ENCODE data around the gene CATSPERB.
"Not testable (repeated sequence)": the region's sequence is repeated elsewhere in the genome, so short reads cannot be mapped to it uniquely, and the experiment has no call there.

The CATSPERB gene

GRCh38 chr14:91732859-91733477 lies 1.1 kb upstream of the CATSPERB start:
- DNase-seq, result no peak

DNA sequence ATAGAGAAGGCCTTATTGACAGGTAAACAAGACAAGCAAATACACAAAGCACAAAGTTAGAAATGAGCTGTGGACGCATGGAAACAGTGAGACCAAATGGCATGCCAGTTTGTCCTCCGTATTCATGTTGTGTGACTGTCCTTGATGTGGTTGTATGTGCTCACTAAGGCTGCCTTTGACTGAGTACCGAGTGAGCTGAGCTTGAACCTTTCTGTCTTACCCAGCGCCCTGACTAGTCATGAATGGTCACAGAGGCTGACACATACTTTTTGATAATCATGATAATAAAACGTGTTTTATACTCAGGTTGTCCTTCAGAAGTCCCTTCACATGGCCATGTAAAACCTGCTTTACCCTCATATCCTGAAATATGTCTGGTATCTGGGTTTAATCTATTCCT lies 553 bp upstream of the CATSPERB start:
- DNase-seq, result no peak

DNA sequence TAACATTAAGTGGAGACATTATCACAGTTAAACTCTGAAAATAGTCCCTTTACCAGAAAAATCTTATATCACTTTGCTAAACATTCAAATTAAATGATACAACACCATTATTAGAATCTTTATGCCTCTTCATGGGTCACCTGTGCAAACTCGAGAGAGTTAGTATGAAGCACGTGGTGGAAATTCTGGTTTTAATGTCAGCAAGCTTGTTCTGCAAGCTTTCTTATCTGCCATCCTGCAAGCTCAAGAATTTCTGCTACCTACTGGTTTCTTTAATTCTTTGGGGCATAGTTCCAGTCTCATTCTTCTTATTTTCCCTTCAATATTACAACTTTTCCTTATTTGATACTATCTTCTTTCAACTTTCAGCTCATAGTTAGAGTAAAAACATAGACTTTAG lies 868 bp downstream of the CATSPERB start:
- DNase-seq, result no peak

DNA sequence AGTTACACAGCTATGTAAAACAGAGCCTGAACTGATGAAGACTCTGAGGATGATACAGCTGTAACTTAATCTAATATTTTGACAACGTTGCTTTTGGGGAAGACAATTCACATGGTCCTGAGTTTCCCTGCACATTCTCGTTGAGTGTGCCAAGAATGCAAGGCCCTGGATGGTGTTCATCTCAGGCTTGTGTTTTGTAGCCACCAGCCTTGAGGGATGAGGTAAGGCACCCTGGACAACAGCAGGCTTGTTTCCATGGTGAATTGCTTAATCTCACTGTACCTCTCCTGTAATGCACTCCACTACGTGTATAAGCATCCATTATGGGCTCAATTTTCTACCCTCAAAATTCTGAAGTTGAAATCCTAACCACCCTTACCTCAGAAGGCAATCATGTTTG lies 2.1 kb downstream of the CATSPERB start:
- no peak for DNase-seq

DNA sequence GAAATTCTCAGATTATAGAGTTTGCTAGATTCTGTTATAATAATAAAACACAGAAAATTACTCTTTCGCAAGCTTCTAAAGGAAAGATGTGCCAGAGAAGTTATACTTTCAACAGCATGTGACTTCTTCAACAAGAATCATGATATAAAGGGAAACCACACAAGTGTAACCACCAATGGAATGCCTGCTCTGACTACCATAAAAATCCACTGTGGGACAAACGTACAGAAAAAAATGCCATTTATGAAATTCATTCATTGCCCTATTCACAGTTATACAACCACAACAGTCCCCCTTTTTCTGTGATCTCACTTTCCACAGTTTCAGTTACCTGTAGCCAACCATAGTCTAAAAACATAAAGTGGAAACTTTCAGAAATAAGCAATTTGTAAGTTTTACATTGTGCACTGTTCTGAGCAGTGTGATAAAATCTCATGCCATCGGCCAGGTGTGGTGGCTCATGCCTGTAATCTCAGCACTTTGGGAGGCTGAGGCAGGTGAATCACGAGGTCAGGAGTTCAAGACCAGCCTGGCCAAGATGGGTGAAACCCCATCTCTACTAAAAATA lies 3.2 kb downstream of the CATSPERB start:
- DNase-seq, result no peak

- DNase-seq, result no peak
Measured at GRCh38 chr14:91727121-91727520, 4.8 kb downstream of the CATSPERB start.

DNA sequence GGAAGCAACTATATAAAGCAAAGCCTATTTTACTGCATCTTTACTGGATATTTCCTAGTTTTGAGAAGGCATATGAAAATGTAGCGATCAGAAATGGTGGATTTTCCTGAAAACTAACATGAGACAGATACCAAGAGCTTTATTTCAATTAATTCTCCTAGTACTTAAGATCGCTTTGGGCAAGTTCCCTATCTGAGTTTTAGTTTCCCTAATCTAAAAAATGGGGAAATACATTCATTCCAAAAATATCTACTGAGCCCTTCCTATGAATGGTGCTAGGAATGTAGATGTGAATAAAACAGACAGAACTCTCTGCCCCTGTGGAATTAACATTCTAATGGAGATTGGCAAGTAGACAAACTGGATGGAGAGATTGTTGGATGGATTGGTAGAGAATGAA lies 8.4 kb downstream of the CATSPERB start:
- no peak for DNase-seq

DNA sequence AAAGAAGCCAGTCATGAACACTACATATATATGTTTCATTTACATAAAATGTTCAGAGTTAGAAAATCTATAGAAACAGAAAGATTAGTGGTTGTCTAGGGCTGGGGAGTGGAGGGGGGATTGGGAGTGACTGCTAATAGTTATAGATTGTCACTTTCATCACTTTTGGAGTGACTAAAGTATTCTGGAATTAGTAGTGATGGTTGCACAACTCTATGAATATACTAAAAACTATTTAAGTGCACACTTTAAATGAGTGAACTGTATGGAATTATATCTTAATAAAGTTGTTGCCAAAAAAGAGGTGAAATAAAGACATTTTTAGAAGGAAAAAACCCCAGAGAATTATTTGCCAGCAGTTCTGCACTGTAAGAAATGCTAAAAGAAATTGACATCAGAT lies 9.5 kb downstream of the CATSPERB start:
- DNase-seq, result no peak

- peak in 2 of 6 experiments; percentile 8 to 12 for DNase-seq
Measured at GRCh38 chr14:91719839-91720238, 12.0 kb downstream of the CATSPERB start.

GRCh38 chr14:91716999-91717398 lies 14.9 kb downstream of the CATSPERB start:
- no peak for DNase-seq

- peak in 5 of 6 experiments; percentile 1 to 65 (median 36) for DNase-seq
Measured at GRCh38 chr14:91714805-91715204, 17.1 kb downstream of the CATSPERB start.

GRCh38 chr14:91708795-91709194 lies 23.1 kb downstream of the CATSPERB start:
- no peak for DNase-seq

DNA sequence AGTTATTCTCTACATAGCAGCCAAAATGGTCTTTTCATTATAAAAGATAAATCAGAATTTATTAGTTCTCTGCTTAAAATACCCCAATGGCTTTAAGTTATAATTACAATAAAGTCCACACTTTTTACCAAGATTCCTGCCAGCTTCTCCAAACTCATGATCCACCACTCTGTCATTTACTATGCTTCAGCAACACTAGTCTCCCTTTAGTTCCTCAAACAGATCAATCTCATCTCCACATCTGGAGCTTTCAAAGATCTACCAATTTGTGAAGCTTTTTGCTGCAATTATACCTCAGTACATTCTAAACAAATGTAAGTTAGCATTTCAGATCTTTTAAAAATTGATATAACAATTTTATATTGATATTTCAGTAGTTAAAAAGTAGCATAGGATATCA lies 24.9 kb downstream of the CATSPERB start:
- no peak for DNase-seq

DNA sequence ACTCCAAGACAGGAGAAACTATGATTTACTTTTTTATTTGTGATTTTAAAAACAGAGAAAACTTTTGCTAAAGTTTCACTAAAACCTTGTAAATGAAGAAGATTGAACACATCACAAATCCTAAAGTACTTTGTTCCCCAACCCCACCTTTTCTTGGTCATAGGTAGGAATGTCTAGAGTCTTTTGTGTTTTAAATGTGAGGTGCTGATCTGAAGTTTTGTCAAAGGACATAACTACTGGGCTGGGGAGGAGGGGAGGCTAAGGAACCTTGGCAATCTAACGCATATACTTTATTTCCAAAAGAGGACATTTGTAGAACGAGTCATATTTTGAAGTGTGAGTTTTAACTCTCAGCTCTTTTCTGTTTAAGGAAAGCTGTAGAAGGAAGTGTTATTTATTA lies 37.2 kb downstream of the CATSPERB start:
- DNase-seq, result no peak

GRCh38 chr14:91693346-91693745 lies 38.5 kb downstream of the CATSPERB start:
- no peak for DNase-seq

DNA sequence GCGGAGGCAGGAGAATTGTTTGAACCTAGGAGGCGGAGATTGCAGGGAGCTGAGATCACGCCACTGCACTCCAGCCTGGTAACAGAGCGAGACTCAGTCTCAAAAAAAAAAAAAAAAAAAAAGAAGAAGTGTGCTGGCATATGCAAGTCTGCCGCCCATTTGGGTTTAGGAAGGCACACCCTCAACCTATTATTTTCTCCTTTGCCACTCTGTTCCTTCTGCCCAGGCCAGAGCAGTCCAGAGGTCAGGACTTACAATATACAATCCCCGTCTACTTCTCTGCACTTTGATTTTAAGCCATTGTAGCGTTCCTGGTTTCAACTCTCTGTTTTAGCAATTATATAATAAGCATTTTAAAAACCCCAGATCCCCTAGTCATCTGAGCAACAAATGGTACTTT lies 39.8 kb downstream of the CATSPERB start:
- no peak for DNase-seq

DNA sequence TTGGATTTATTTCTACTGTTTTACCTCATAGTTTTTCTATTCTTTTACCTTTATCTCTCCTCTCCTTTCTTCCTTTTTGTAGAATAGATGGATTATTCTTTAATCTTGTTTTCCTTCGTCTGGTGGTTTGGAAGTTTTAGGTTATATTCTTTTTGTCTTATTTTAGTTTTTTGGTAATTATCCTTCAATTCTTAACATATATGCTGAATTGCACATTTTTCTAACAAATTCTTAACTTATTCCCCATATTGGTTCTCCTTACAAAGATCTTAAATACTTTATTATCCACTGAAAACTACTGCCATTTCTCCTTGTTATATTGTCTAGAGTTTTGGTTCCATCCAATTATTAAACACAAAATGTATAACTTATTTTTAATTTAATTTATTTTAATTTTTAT lies 42.3 kb downstream of the CATSPERB start:
- DNase-seq, result no peak

DNA sequence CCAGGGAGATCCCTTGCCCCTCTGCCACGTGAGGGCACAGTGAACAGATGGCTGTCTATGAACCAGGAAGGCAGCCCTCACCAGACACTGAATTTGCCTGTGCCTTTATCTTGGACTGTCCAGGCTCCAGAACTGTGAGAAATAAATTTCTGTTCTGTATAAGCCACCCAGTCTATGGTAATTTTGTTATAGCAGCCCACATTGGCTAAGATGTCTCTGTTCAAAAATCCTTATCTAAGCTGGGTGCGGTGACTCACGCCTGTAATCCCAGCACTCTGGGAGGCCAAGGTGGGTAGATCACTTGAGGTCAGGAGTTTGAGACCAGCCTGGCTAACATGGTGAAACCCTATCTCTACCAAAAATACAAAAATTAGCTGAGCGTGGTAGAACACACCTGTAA lies 44.5 kb downstream of the CATSPERB start:
- DNase-seq, result not testable (repeated sequence)

DNA sequence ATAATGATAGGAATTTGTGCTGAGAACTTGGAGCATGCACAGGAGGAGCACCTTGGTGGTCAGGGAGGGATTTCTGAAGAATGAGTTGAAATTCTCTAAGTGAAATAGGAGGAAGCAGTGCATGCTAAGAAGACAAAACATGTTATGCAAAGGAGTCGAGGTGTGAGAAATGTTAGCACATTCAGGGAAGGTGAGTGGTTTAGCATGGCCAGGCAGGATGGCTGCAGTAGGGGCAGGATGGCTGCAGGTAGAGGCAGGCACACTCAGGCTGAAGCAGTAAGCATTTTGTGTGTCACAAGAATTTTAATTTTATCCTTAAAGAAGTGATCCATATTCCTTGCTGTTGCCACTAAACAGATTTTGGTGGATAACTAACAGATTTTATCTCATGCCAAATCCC lies 46.3 kb downstream of the CATSPERB start:
- no peak for DNase-seq

DNA sequence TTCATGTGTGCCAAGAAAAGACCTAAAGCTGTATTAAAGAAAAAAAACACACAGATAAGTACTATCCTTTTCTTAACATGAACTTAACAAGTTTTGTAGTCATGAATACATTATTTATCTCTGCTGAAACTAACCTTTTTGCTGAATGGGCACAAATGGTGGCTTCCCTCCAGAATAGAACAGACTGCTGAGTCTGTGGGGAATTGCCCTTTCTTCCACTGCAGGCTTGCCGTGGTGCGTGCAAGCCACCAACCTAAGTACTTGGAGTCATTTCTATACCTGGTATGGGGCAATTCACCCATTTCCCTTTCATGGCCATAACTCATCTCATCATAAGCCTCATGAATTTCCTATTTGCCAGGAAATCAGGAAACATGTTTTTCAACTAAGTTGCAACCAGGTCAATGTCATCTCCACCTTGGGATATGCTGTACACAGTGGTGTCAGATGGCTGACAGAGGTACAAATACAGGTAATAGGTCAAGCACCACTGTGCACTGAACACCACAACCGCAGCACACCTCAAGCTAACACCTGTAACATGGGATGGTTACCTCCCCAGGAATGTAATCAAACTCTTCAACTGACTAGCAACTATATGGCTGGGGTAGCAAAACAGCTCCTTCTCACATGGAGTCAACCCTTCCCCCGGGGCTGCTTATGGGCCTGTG lies 49.9 kb downstream of the CATSPERB start:
- DNase-seq, result no peak

- no peak for DNase-seq
Measured at GRCh38 chr14:91681118-91681517, 50.8 kb downstream of the CATSPERB start.

- no peak for DNase-seq
Measured at GRCh38 chr14:91679273-91679672, 52.6 kb downstream of the CATSPERB start.

DNA sequence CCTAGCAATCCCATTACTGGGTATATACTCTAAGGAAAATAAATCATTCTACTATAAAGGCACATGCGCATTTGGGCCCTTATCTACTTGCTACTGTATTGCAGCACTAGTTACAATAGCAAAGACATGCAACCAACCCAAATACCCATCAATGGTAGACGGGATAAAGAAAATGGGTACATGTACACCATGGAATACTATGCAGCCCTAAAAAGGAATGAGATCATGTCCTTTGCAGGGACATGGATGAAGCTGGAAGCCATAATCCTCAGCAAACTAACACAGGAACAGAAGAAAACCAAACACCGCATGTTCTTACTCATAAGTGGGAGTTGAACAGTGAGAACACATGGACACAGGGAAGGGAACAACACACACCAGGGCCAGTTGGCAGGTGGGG lies 54.2 kb downstream of the CATSPERB start:
- not testable (repeated sequence) for DNase-seq

GRCh38 chr14:91674911-91675310 lies 57.0 kb downstream of the CATSPERB start:
- no peak for DNase-seq

GRCh38 chr14:91669867-91670266 lies 62.0 kb downstream of the CATSPERB start:
- no peak for DNase-seq

Data from stimulated activated naive CD4-positive, alpha-beta T cell (primary cell).